OCI-LY3 (cell line): ENCODE measurements around the gene CCR7.

ENCODE experiments used
- CTCF ChIP-seq: fragments of 200-600, 300-600 bp; sonication (generic); IDR thresholded peaks from 2 replicates; pipeline ENCODE4 v1.5.1; 2014; ENCODE audit warnings: antibody characterized with exemption, low read length, low read depth
- EZH2phosphoT487 ChIP-seq: fragments of 200-600 bp; shearing (Covaris generic); IDR thresholded peaks from 2 replicates; pipeline ENCODE4 v1.6.1; 2018; ENCODE audit warnings: antibody characterized with exemption, mixed run types, low read depth

GRCh38 chr17:40598619-40599467, 33.6 kb upstream of the CCR7 start:
- TF ChIP-seq CTCF (no peak), EZH2phosphoT487 (peak; percentile 72)
